Stimulated activated CD4-positive, alpha-beta T cell treated with anti-CD3 and anti-CD28 coated beads, Interleukin-15, amount 100 ng/mL, for 48 hours (primary cell): Measurements from ENCODE around the gene FAM13B.
"Not testable (repeated sequence)": the region's sequence is repeated elsewhere in the genome, so short reads cannot be mapped to it uniquely, and the experiment has no call there.

Source experiments
- DNase-seq, 2 donors: peaks; one replicate each; pipeline ENCODE4 v3.0.0-alpha.2; 2020; ENCODE audit warnings: low read depth in 2 of 2

FAM13B gene

GRCh38 chr5:138035605-138036537 is 3.0 kb upstream of the FAM13B start:
- DNase-seq: peak; percentile 31 to 38

DNA sequence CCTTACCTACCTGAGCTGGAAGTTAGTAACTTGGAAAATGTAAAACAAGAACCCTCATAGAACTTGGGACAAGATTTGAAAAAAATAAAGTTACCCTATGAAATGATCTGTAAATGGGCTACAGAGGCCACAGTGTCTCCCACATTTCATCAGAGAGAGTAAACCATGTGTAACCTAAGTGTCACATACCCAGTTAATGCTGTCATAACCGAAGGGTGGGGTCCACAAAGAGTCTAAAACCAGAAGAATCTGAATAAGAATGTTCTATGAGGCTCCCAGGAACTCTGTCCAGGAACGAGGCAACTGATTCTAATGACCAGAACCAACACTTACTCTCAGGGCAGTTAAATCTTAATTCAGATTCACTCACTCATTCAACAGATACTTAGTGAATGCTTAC is 1.0 kb upstream of the FAM13B start:
- DNase-seq: no peak

GRCh38 chr5:138033386-138033808 is 518 bp upstream of the FAM13B start:
- DNase-seq: peak in 1 of 2 donors; percentile 16

- no peak for DNase-seq
These were observed 779 bp downstream of the FAM13B start for GRCh38 chr5:138032028-138032571.

DNA sequence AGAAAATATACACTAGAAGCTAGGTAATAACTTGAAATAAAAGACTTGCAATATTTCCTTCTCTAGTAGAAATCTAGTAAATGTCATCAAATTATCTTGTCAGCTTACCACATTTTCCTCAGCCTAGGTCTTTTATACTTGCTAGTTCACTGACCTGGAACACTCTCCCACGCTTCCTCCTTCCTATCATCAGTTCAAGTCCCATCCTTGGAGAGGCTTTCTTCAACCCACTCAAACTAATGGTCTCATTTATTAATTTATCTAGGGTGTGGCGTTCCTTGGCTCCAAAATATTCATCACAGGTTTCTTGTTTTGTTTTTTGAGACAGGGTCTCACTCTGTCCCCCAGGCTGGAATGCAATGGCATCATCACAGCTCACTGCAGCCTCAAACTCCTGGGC is 2.9 kb downstream of the FAM13B start:
- DNase-seq: no peak

GRCh38 chr5:138029501-138029900 is 3.4 kb downstream of the FAM13B start:
- DNase-seq: no peak

GRCh38 chr5:138028971-138029365 is 3.9 kb downstream of the FAM13B start:
- DNase-seq: no peak

GRCh38 chr5:138028262-138028970 is 4.5 kb downstream of the FAM13B start:
- not testable (repeated sequence) for DNase-seq

DNA sequence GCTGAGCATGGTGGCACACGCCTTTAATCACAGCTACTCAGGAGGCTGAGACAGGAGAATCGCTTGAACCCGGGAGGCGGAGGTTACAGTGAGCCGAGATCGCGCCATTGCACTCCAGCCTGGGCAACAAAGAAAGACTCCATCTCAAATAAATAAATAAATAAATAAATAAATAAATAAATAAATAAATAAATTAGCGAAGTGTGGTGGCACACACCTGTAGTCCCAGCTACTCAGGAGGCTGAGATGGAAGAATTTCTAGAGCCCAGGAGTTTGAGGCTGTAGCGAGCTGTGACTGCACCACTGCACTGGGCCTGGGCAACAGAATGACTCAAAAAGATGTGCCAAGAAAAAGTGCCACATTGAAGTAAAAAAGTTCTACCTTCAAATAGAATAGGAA is 6.1 kb downstream of the FAM13B start:
- DNase-seq: not testable (repeated sequence)

DNA sequence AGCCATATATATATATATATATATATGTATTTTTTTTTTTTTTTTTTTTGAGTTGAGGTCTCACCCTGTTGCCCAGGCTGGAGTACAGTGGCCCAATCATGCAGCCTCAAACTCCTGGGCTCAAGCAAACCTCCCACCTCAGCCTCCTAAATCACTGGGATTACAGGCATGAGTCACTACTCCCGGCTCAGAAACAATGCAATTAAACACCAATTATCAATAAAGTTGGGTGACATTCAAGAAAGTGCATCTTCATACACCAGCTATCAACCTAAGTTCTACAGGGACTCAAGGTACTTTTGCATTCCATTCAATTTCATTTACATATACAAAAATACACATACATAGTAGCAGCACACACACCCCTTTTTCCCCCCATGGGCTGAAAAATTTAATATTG is 7.6 kb downstream of the FAM13B start:
- DNase-seq: no peak

DNA sequence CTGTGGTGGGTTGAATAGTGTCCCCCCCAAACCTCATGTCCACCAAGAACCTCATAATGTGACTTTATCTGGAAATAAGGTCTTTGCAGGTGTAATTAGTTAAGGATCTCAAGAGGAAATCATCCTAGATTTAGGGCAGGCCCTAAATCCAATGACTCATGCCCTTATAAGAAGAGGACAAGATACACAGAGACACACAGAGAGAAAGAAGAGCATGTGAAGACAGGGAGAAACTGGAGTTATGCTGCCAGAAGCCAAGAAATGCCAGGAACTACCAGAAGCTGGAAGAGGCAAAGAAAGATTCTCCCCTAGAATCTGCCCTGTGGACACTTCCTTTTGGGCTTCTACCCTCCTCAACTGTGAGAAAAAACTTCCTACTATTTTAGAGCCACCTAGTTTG is 8.8 kb downstream of the FAM13B start:
- DNase-seq: no peak

DNA sequence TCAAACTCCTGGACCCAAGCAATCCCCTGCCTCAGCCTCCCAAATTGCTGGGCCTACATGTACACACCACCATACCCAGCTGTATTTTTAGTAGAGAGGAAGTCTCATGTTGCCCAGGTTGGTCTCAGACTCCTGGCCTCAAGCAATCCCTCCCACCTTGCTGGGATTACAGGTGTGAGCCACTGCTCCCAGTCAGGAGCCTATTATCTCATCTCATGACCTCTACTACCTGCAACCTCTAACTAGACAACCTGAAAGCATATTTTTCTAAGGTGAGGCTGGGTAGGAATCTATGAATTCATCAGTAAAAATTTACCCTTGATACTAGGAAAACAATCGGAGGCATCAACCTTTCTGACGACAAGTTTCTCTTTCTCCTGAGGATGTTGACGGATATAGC is 10.0 kb downstream of the FAM13B start:
- no peak for DNase-seq

DNA sequence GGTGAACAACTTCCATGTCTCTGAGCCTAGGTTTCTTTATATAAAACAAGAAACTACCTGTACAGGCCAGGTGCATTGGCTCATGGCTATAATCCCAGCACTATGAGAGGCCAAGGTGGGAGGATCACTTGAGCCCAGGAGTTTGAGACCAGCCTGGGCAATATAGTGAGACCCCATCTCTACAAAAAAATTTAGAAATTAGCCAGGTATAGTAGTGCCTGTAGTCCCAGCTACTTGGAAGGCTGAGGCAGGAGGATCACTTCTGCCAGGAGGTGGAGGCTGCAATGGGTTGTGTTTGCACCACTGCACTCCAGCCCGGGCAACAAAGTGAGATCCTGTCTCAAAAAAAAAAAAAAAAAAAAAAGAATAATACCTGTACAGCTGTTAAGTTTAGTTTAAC is 11.1 kb downstream of the FAM13B start:
- no peak for DNase-seq

DNA sequence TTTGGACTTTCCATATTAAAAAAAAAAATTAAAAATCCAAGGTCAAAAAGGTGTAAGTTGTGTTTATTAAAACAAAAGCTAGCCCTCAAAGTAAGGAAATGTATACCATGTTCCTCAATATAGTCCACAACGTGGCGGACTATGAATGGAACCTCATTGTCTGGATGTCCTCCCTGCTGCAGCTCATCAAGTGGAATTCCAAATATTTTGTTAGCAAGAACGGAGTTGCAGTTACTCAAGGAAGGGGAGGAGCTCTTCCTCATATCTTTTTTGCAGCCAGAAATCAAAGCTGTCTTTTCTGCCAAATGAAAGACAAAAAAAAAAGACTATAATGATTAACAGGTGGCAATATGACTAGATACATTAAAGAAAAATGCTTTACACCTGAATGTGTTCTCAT is 14.0 kb downstream of the FAM13B start:
- DNase-seq: no peak

DNA sequence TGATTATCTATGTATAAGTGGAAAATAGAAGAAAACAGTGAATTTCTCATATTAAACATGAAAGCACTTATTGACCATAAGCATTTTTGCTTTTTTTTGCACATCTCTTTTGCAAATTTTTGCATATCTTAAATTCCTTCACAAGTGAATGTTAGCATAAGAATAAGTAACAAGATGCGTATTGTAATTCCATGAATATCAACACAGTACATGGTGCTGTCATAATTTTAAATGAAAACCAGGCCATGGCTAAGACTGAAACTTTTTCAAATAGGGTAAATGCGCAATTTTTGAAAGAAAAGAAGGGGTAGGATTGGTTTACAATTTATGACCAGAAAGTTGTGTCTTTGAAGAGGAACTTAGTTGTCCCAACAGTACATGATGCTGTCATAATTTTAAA is 17.0 kb downstream of the FAM13B start:
- no peak for DNase-seq

DNA sequence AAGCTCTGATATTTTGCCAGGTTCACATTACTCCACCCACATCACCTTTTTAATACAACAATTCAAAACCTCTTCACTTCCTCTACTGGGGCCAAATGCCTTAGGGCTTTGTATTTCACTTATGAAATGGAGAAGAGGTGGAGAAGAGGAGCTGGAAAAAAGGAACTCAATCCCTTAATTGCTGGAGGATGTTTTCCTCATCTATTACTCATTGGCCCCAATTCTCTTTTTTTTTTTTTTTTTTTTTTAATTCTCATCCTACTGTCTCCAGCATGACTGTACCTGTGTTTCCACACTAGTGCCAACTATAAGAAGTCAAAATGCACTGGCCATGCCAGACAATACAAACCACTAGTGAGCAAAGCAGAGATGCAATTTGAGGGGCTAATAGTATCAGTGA is 20.9 kb downstream of the FAM13B start:
- DNase-seq: no peak

- no peak for DNase-seq
These were observed 32.7 kb downstream of the FAM13B start for GRCh38 chr5:138000102-138000723.

DNA sequence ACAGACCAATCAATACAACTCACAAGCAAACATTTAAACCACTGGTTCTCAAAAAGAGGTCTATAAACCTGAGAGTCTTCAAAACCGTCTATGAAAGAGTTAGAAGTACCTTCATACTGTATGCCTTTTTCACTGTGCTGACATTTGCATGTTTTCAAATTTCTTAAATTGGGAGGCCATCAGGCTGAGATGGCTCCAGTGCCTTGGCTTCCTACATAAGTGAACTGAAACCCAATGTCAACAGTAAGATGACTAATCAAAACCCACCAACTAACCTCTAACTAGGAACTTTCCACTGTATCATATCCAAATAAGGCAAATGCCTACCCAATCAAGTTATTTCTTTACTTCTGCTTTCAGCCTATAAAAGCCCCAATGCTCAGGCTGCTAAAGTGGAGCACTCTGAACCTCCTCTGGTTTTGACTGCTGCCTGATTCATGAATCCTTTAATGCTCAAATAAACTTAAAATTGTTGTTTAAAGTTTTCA is 35.1 kb downstream of the FAM13B start:
- peak; percentile 4 to 7 for DNase-seq

GRCh38 chr5:137995749-137996128 is 37.1 kb downstream of the FAM13B start:
- DNase-seq: no peak

DNA sequence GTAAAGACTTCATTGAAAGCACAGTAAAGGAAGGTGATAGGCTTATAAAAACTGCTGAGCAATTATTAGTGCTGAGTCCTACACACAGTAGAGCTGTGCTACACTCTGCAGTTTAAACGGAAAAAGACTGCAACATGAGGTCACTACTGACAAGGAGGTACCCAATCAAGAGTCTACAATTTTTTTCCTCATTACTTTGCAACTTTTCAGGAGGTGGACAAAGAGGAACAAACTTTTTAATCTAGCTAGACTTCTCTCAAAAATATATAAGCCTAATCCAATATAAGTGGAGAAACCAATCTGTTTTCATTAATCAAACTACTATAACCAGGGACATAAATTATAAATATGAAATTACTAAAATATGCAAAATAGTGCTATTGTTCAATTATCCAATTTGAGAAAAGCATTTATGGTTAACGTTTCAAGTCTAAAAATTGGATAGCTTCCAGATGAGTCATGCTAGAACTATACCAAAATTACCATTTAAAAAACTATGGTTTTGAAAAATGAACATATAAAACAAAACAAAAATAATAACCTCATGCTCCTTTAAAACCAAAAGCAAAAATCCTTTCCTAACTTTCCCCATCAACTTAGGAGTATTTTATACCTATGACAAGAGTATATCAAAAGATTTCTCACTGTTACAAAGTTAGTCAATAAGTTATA is 37.7 kb downstream of the FAM13B start:
- DNase-seq: no peak

- DNase-seq: no peak
These were observed 38.3 kb downstream of the FAM13B start for GRCh38 chr5:137994556-137994955.

GRCh38 chr5:137989419-137989818 is 43.5 kb downstream of the FAM13B start:
- no peak for DNase-seq
